Caco-2 (cell line): Measurements from ENCODE around the gene LEPROT. TPM values are rescaled to one million over a fixed set of nuclear protein-coding genes. Genes with fewer than 3 reads are reported as not detected.

Source experiments
- BruUV-seq: library from RNA; stranded (reverse); fragments of 400-500 nt; replicated peaks from 2 replicates; lab custom pipeline; 2021; lab: Mats Ljungman, UMichigan
- CTCF ChIA-PET: fragments of 300-600 bp; sonication (Branson Sonifier 250); formaldehyde crosslinking; loops from one replicate; lab custom pipeline; 2022; ENCODE audit warnings: antibody characterized with exemption; lab: Charles Lee
- POLR2A ChIA-PET: fragments of 300-600 bp; sonication (Branson Sonifier 250); formaldehyde crosslinking; loops from one replicate; lab custom pipeline; 2022; ENCODE audit warnings: antibody characterized with exemption; lab: Charles Lee
- DNase-seq, 2 experiments: peaks; one replicate each; pipeline versions ENCODE4 v3.0.0 to v3.0.0-alpha.2; 2020 to 2022
- H3K27me3 ChIP-seq: replicated peaks from 2 replicates; pipeline ENCODE4 v1.6.0; 2011; ENCODE audit warnings: low read length; ENCODE audit not compliant: control insufficient read depth, insufficient read depth
- H3K36me3 ChIP-seq: 2 replicates; pipeline ENCODE4 v1.5.1; 2011; ENCODE audit warnings: low read length; ENCODE audit not compliant: control insufficient read depth, insufficient read depth
- H3K4me1 ChIP-seq: fragments of 250-450 bp; sonication (Bioruptor Pico); 2 replicates; pipeline ENCODE4 v1.5.1; 2020; ENCODE audit warnings: mild to moderate bottlenecking
- H3K4me3 ChIP-seq: 2 replicates; pipeline ENCODE4 v1.5.1; 2011; ENCODE audit warnings: low read depth, mild to moderate bottlenecking, control low read depth, low read length
- H3K9me3 ChIP-seq: fragments of 250-450 bp; sonication (Bioruptor Pico); 2 replicates; pipeline ENCODE4 v1.5.1; 2020; ENCODE audit warnings: mild to moderate bottlenecking, moderate library complexity
- H3K27ac Mint-ChIP-seq: one replicate; pipeline ENCODE4 v1.8.0; 2022; ENCODE audit warnings: mixed read lengths; ENCODE audit not compliant: unreplicated experiment
- H3K27me3 Mint-ChIP-seq: one replicate; pipeline ENCODE4 v1.8.0; 2022; ENCODE audit warnings: mixed read lengths; ENCODE audit not compliant: insufficient read depth, unreplicated experiment
- H3K36me3 Mint-ChIP-seq: one replicate; pipeline ENCODE4 v1.8.0; 2022; ENCODE audit warnings: mild to moderate bottlenecking, mixed read lengths; ENCODE audit not compliant: insufficient read depth, unreplicated experiment
- H3K4me1 Mint-ChIP-seq: one replicate; pipeline ENCODE4 v1.8.0; 2022; ENCODE audit warnings: low read depth, mixed read lengths; ENCODE audit not compliant: unreplicated experiment
- H3K4me3 Mint-ChIP-seq: one replicate; pipeline ENCODE4 v1.8.0; 2022; ENCODE audit warnings: mild to moderate bottlenecking, moderate library complexity, mixed read lengths; ENCODE audit not compliant: unreplicated experiment
- H3K9me3 Mint-ChIP-seq: one replicate; pipeline ENCODE4 v1.8.0; 2022; ENCODE audit warnings: mixed read lengths; ENCODE audit not compliant: unreplicated experiment
- CTCF ChIP-seq, 2 experiments: fragments of 200-600 bp in 1 of 2; IDR thresholded peaks; 1 replicate in 1 of 2; 2 replicates in 1 of 2; pipeline versions ENCODE4 v1.5.1 to v1.8.0; 2011 to 2022; ENCODE audit warnings: antibody characterized with exemption in 1 of 2, control low read depth in 1 of 2, inconsistent platforms in 1 of 2, low read depth in 1 of 2, low read length in 1 of 2, mild to moderate bottlenecking in 1 of 2, moderate library complexity in 1 of 2; ENCODE audit not compliant: insufficient read depth in 1 of 2, severe bottlenecking in 1 of 2, unreplicated experiment in 1 of 2
- intact Hi-C: fragments of 100-400 bp; cut with micrococcal nuclease; formaldehyde crosslinking; loops from one replicate; pipeline ENCODE4 v1.10.0; 2022; ENCODE audit not compliant: unreplicated experiment
- total RNA-seq: library from RNA; stranded (reverse); gene quantifications from 2 replicates; pipeline ENCODE4 v1.2.3, GENCODE V29; 2022

Gene LEPROT
- total RNA-seq, 1 experiment from 2014 or later = 37.6 TPM

- intact Hi-C loops = no loop called here
- Mint-ChIP-seq H3K27me3 (no peaks in the 10 kb centered on the region), H3K4me1 (no peaks in the 10 kb centered on the region), H3K4me3 (no peak overlapping the region), H3K36me3 (no peaks in the 10 kb centered on the region), H3K9me3 (no peaks in the 10 kb centered on the region), H3K27ac (no peak overlapping the region)
- no peak for DNase-seq
- Histone ChIP-seq H3K4me1 (no peaks in the 10 kb centered on the region), H3K9me3 (no peaks in the 10 kb centered on the region), H3K4me3 (no peak overlapping the region), H3K27me3 (no peaks in the 10 kb centered on the region), H3K36me3 (no peaks in the 10 kb centered on the region)
- no TSS peak for BruUV-seq
- POLR2A ChIA-PET = no interaction called here
- CTCF ChIA-PET = no interaction called here
- no peak for TF ChIP-seq CTCF (IDR thresholded peaks at IDR 0.05; ENCODE audit: insufficient read depth in 1 of 2, low read depth in 1 of 2, low read length in 1 of 2, severe bottlenecking in 1 of 2, unreplicated experiment in 1 of 2)
Observed at GRCh38 chr1:65395887-65396612, 24.4 kb upstream of the LEPROT start.

DNA sequence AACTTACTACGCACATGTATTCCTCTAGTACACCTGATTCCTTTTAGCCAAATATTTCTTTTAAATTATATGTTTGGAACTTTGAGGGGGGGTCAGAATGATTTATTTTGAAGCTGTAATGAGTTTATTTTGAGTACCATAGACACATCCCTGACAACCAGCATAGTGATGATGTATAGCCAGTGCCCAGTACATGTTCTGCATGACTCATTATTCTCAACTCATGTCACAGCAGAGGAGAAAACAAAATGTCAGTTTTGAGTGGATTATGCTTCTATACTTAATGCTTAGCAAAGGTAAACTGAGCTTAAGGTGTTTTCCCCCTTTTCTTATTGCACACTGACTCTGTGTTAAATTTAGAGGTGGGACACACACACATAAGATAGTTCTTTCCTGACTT, 22.4 kb upstream of the LEPROT start:
- Histone ChIP-seq H3K4me1 (no peaks in the 10 kb centered on the region), H3K9me3 (no peaks in the 10 kb centered on the region), H3K27me3 (no peaks in the 10 kb centered on the region), H3K4me3 (no peak overlapping the region), H3K36me3 (no peaks in the 10 kb centered on the region)
- no peaks in the 10 kb centered on the region for H3K4me1 Mint-ChIP-seq
- BruUV-seq = no TSS peak
- H3K27ac Mint-ChIP-seq = no peak overlapping the region
- ChIA-PET POLR2A (no interaction called here), CTCF (no interaction called here)
- H3K27me3 Mint-ChIP-seq = no peaks in the 10 kb centered on the region
- no peaks in the 10 kb centered on the region for H3K9me3 Mint-ChIP-seq
- H3K36me3 Mint-ChIP-seq = no peaks in the 10 kb centered on the region
- no peak for TF ChIP-seq CTCF (IDR thresholded peaks at IDR 0.05; ENCODE audit: insufficient read depth in 1 of 2, low read depth in 1 of 2, low read length in 1 of 2, severe bottlenecking in 1 of 2, unreplicated experiment in 1 of 2)
- intact Hi-C loops = no loop called here
- no peak overlapping the region for H3K4me3 Mint-ChIP-seq
- DNase-seq = no peak

GRCh38 chr1:65399003-65399402, 21.5 kb upstream of the LEPROT start:
- Histone ChIP-seq H3K9me3 (no peaks in the 10 kb centered on the region), H3K36me3 (no peaks in the 10 kb centered on the region), H3K27me3 (no peaks in the 10 kb centered on the region), H3K4me1 (no peaks in the 10 kb centered on the region), H3K4me3 (no peak overlapping the region)
- H3K4me1 Mint-ChIP-seq = no peaks in the 10 kb centered on the region
- ChIA-PET CTCF (no interaction called here), POLR2A (interaction anchor here (0.6 kb wide), 1 partner anchor 50 kb away, joined by 4 read pairs; no protein-coding TSS in a partner anchor)
- H3K36me3 Mint-ChIP-seq = no peaks in the 10 kb centered on the region
- no TSS peak for BruUV-seq
- H3K9me3 Mint-ChIP-seq = no peaks in the 10 kb centered on the region
- H3K27me3 Mint-ChIP-seq = no peaks in the 10 kb centered on the region
- DNase-seq = no peak
- no peak overlapping the region for H3K27ac Mint-ChIP-seq
- H3K4me3 Mint-ChIP-seq = no peak overlapping the region
- no peak for TF ChIP-seq CTCF (IDR thresholded peaks at IDR 0.05; ENCODE audit: insufficient read depth in 1 of 2, low read depth in 1 of 2, low read length in 1 of 2, severe bottlenecking in 1 of 2, unreplicated experiment in 1 of 2)
- intact Hi-C loops = no loop called here
